Suprapubic skin (tissue), 4 donors: ENCODE results near the gene AFF2.

Source experiments
- CTCF ChIP-seq, 2 donors: fragments of 200-600 bp in 1 of 2; fragments of 450-650 bp in 1 of 2; sonication (generic) in 1 of 2; IDR thresholded peaks; one replicate each; pipeline ENCODE4 v1.5.1; 2016 to 2019; ENCODE audit warnings: antibody characterized with exemption in 2 of 2, mild to moderate bottlenecking in 1 of 2, moderate library complexity in 1 of 2
- EP300 ChIP-seq: sonication (generic); formaldehyde crosslinking; IDR thresholded peaks from one replicate; pipeline ENCODE4 v1.6.1; 2017; ENCODE audit warnings: antibody characterized with exemption
- POLR2A ChIP-seq, 2 donors: fragments of 450-650 bp; IDR thresholded peaks; one replicate each; pipeline ENCODE4 v1.6.1; 2017; ENCODE audit warnings: antibody characterized with exemption in 2 of 2, mild to moderate bottlenecking in 2 of 2, moderate library complexity in 2 of 2
- POLR2AphosphoS5 ChIP-seq, 3 donors: sonication (generic); formaldehyde crosslinking; IDR thresholded peaks; one replicate each; pipeline ENCODE4 v1.6.1; 2017; ENCODE audit warnings: antibody characterized with exemption in 3 of 3

DNA sequence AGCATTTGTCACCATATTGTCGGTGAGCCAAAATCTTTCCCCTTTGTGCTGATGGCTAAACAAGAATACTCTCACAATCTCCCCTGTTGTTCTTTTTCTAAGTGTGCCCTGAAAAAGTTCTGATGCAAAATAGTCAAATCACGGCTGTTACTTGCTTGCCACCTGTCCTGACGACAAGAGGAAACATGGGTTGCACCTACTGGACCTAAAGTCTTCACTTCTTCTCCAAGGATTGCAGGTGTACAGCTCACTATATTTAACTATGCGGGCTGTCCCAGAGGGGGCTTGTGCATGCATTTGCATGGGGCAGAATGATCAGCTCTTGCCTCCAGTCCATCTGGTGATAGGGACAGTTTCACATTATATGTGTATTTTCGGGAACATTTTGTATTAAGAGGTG is 21.6 kb downstream of the AFF2 start:
- no peak for TF ChIP-seq POLR2AphosphoS5 (IDR thresholded peaks at IDR 0.05)
- TF ChIP-seq CTCF (IDR thresholded peaks at IDR 0.05), result no peak
- TF ChIP-seq POLR2A (IDR thresholded peaks at IDR 0.05), result no peak
- no peak for TF ChIP-seq EP300
